Astrocyte (in vitro differentiated cells and primary cell): ENCODE data around the gene SUFU. TPM values are rescaled to one million over a fixed set of nuclear protein-coding genes. Genes with fewer than 3 reads are reported as not detected.

Experiments used
- DNase-seq: peaks from one replicate; pipeline ENCODE4 v3.0.0-alpha.2; 2010; ENCODE audit warnings: low read depth
- FAIRE-seq: peaks from 2 replicates; lab custom pipeline; 2011; peaks lifted over from hg19 to GRCh38; lab: Jason Lieb, UNC
- H2AFZ ChIP-seq: 2 replicates; pipeline ENCODE4 v1.6.0; 2012; ENCODE audit warnings: low read depth, low read length, inconsistent platforms
- H3K27ac ChIP-seq: 2 replicates; pipeline ENCODE4 v1.5.1; 2011; ENCODE audit warnings: low read depth, low read length, inconsistent platforms
- H3K27me3 ChIP-seq: 2 replicates; pipeline ENCODE4 v1.6.0; 2011; ENCODE audit warnings: low read length, inconsistent platforms; ENCODE audit not compliant: insufficient read depth
- H3K36me3 ChIP-seq: 2 replicates; pipeline ENCODE4 v1.5.1; 2011; ENCODE audit warnings: low read length, inconsistent platforms; ENCODE audit not compliant: insufficient read depth
- H3K4me1 ChIP-seq: 2 replicates; pipeline ENCODE4 v1.5.1; 2011; ENCODE audit warnings: low read length, inconsistent platforms; ENCODE audit not compliant: insufficient read depth
- H3K4me2 ChIP-seq: 2 replicates; pipeline ENCODE4 v1.6.0; 2012; ENCODE audit warnings: low read length, inconsistent platforms
- H3K4me3 ChIP-seq: 2 replicates; pipeline ENCODE4 v1.5.1; 2011; ENCODE audit warnings: low read depth, mild to moderate bottlenecking, low read length, inconsistent platforms; ENCODE audit not compliant: insufficient read depth
- H3K79me2 ChIP-seq: 2 replicates; pipeline ENCODE4 v1.6.0; 2012; ENCODE audit warnings: mild to moderate bottlenecking, low read length, inconsistent platforms; ENCODE audit not compliant: insufficient read depth
- H3K9ac ChIP-seq: 2 replicates; pipeline ENCODE4 v1.6.0; 2012; ENCODE audit warnings: mild to moderate bottlenecking, low read length, inconsistent platforms
- H3K9me3 ChIP-seq: 2 replicates; pipeline ENCODE4 v1.5.1; 2012; ENCODE audit warnings: low read depth, mild to moderate bottlenecking, low read length, inconsistent platforms; ENCODE audit not compliant: insufficient read depth
- H4K20me1 ChIP-seq: 2 replicates; pipeline ENCODE4 v1.6.0; 2012; ENCODE audit warnings: low read length, inconsistent platforms; ENCODE audit not compliant: insufficient read depth
- H3K27ac Mint-ChIP-seq: one replicate; pipeline ENCODE4 v1.8.0; 2021; ENCODE audit warnings: mild to moderate bottlenecking, mixed read lengths; ENCODE audit not compliant: unreplicated experiment
- H3K27me3 Mint-ChIP-seq: one replicate; pipeline ENCODE4 v1.8.0; 2021; ENCODE audit warnings: low read depth, mixed read lengths; ENCODE audit not compliant: unreplicated experiment
- H3K36me3 Mint-ChIP-seq: one replicate; pipeline ENCODE4 v1.8.0; 2021; ENCODE audit warnings: low read depth, mixed read lengths; ENCODE audit not compliant: unreplicated experiment
- H3K4me1 Mint-ChIP-seq: one replicate; pipeline ENCODE4 v1.8.0; 2021; ENCODE audit warnings: low read depth, mixed read lengths; ENCODE audit not compliant: unreplicated experiment
- H3K4me3 Mint-ChIP-seq: one replicate; pipeline ENCODE4 v1.8.0; 2021; ENCODE audit warnings: mild to moderate bottlenecking, moderate library complexity, mixed read lengths; ENCODE audit not compliant: unreplicated experiment
- H3K9me3 Mint-ChIP-seq: one replicate; pipeline ENCODE4 v1.8.0; 2021; ENCODE audit warnings: mild to moderate bottlenecking, mixed read lengths; ENCODE audit not compliant: unreplicated experiment
- EZH2 ChIP-seq: IDR thresholded peaks from 2 replicates; pipeline ENCODE4 v1.6.1; 2012; ENCODE audit warnings: mild to moderate bottlenecking, low read length, inconsistent platforms; ENCODE audit not compliant: insufficient read depth
- total RNA-seq: library from RNA; stranded (reverse); gene quantifications from 2 replicates; pipeline ENCODE4 v1.2.1, GENCODE V29; 2021
- TF ChIP-seq, protein P1 (sequence below): IDR thresholded peaks from 2 replicates; pipeline ENCODE4 v1.5.1; 2011; ENCODE audit warnings: low read depth, mild to moderate bottlenecking, inconsistent platforms, low read length, moderate library complexity; ENCODE audit not compliant: insufficient read depth

SUFU gene
- total RNA-seq, 1 donor from 2014 or later: 25.8 TPM

DNA sequence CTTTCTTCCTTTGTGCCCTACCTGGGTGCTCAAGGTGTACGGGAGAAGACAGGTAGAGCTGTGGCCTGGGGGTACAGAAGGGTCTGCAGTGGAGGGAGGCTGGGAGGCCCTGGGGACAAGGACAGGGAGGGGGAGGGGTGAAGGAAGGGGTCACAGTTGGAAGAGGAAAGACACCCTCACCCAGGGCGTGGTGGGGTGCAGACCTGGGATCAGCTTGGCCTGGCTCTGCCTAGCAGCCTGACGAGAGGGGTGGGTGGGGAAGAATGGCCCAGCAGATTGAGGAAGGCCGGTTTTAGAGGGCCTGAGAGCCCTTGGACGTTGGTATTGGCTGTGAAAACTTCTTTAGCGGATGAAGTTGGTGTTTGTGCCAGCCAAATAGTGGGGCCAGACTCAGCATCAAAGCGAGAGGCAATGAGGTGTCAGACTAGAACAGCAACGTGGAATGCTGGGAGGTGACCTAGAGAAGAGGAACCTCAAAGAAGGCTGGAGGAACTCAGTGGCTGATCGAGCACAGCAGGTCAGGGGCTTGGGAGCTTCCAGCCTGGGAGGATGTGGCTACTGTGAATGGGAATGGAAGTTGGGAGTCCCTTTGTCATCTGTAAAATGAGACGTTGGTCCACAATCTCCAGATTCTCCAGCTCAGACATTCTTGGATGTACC, 122.4 kb downstream of the SUFU start:
- no peak for FAIRE-seq
- H3K9ac ChIP-seq: no peak overlapping the region
- no peaks in the 10 kb centered on the region for H4K20me1 ChIP-seq
- no peak for DNase-seq
- Mint-ChIP-seq H3K9me3 (no peaks in the 10 kb centered on the region), H3K4me1 (peaks cover 66% of the 10 kb centered on the region), H3K4me3 (no peak overlapping the region), H3K27me3 (no peaks in the 10 kb centered on the region), H3K36me3 (peaks cover 6% of the 10 kb centered on the region), H3K27ac (peak overlapping the region; percentile 99)
- no peak overlapping the region for H3K27ac ChIP-seq
- no peaks in the 10 kb centered on the region for H3K36me3 ChIP-seq
- H3K4me3 ChIP-seq: no peak overlapping the region
- no peak overlapping the region for H2AFZ ChIP-seq
- TF ChIP-seq, protein P1, sequence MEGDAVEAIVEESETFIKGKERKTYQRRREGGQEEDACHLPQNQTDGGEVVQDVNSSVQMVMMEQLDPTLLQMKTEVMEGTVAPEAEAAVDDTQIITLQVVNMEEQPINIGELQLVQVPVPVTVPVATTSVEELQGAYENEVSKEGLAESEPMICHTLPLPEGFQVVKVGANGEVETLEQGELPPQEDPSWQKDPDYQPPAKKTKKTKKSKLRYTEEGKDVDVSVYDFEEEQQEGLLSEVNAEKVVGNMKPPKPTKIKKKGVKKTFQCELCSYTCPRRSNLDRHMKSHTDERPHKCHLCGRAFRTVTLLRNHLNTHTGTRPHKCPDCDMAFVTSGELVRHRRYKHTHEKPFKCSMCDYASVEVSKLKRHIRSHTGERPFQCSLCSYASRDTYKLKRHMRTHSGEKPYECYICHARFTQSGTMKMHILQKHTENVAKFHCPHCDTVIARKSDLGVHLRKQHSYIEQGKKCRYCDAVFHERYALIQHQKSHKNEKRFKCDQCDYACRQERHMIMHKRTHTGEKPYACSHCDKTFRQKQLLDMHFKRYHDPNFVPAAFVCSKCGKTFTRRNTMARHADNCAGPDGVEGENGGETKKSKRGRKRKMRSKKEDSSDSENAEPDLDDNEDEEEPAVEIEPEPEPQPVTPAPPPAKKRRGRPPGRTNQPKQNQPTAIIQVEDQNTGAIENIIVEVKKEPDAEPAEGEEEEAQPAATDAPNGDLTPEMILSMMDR: no peak
- TF ChIP-seq EZH2: no peak
- peaks cover 55% of the 10 kb centered on the region for H3K4me1 ChIP-seq
- peaks cover 4% of the 10 kb centered on the region for H3K9me3 ChIP-seq
- no peaks in the 10 kb centered on the region for H3K27me3 ChIP-seq
- no peak overlapping the region for H3K4me2 ChIP-seq
- H3K79me2 ChIP-seq: no peaks in the 10 kb centered on the region

DNA sequence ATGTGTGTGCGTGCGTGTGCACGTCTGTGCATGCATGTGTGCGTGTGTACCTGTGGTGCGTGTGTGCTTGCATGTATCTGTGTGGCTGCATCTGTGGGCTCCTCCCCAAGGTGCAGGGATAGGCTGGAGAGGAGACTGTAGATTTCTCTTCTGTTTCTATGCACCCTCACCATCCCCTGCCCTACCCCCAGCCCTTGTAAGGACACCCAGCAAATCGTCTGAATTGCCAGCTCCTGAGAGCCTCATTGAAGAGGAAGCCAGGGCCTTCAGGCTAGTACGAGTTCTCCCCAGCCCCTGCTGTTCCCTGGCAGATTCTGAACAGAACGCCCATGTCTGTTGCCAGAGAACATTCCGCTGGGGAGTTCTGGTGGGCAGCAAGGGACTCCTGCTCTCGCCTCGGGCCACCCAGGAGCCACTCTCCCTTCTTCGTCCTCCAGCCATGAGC, 123.5 kb downstream of the SUFU start:
- Histone ChIP-seq H4K20me1 (no peaks in the 10 kb centered on the region), H2AFZ (peak overlapping the region; percentile 71), H3K4me3 (no peak overlapping the region), H3K79me2 (no peaks in the 10 kb centered on the region), H3K27ac (peak overlapping the region; percentile 96), H3K4me1 (peaks cover 49% of the 10 kb centered on the region), H3K4me2 (peak overlapping the region; percentile 63), H3K27me3 (no peaks in the 10 kb centered on the region), H3K36me3 (no peaks in the 10 kb centered on the region), H3K9ac (peak overlapping the region; percentile 81), H3K9me3 (peaks cover 4% of the 10 kb centered on the region)
- Mint-ChIP-seq H3K4me3 (peak overlapping the region; percentile 66), H3K27ac (peak overlapping the region; percentile 99), H3K36me3 (peaks cover 6% of the 10 kb centered on the region), H3K9me3 (no peaks in the 10 kb centered on the region), H3K4me1 (peaks cover 69% of the 10 kb centered on the region), H3K27me3 (no peaks in the 10 kb centered on the region)
- TF ChIP-seq EZH2: no peak
- TF ChIP-seq, protein P1: no peak
- no peak for DNase-seq
- no peak for FAIRE-seq

DNA sequence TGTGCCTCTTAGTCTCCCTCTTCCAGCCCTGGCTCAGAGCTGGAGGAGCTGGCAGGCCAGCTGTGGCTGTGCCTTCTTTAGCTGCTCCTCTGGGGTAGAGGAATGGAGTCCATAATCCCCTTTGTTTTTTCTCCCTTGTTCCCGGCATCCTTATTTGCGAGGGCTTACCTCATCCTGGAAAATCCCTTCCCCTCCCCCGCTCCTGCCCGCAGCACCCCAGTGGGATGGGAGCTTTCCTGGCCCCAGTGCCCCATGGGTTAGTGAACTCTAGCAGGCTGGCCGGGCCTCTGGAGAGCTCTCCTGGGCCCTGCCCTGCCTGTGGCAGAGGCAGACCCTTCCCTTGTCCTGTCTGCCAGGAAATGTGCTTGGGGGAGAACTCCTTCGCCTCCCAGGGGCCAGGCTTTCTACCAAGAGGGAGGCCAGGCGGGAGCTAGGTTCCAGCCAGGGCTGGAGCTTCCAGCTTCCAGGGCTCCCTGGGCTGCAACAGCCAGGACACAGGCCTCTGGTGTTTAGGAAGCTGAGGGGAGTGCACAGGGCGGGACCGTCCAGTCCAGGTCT, 124.0 kb downstream of the SUFU start:
- Histone ChIP-seq H3K27me3 (no peaks in the 10 kb centered on the region), H3K27ac (peak overlapping the region; percentile 96), H3K4me3 (no peak overlapping the region), H3K79me2 (no peaks in the 10 kb centered on the region), H3K4me1 (peaks cover 54% of the 10 kb centered on the region), H3K36me3 (no peaks in the 10 kb centered on the region), H3K9me3 (peaks cover 4% of the 10 kb centered on the region), H4K20me1 (no peaks in the 10 kb centered on the region), H3K4me2 (peak overlapping the region; percentile 63), H3K9ac (peak overlapping the region; percentile 81), H2AFZ (peak overlapping the region; percentile 71)
- Mint-ChIP-seq H3K36me3 (peaks cover 6% of the 10 kb centered on the region), H3K4me3 (peak overlapping the region; percentile 66), H3K9me3 (no peaks in the 10 kb centered on the region), H3K27me3 (no peaks in the 10 kb centered on the region), H3K4me1 (peaks cover 74% of the 10 kb centered on the region), H3K27ac (peak overlapping the region; percentile 99)
- DNase-seq (peak; percentile 57), FAIRE-seq (peak; percentile 41)
- no peak for TF ChIP-seq EZH2
- TF ChIP-seq, protein P1: no peak
